Left lung (tissue), 4 donors: Measurements from ENCODE around the gene MTCL3.

ENCODE experiments used
- ATAC-seq: fragments of 200-7000 bp; cut with Tn5 transposase; one replicate; pipeline ENCODE4 v1.9.1; 2020; ENCODE audit warnings: moderate library complexity
- DNase-seq, 4 donors: peaks; one replicate each; pipeline ENCODE4 v3.0.0-alpha.2; 2013 to 2020
- H3K27ac ChIP-seq, 2 donors: fragments of 200-600 bp; sonication (generic) in 1 of 2; one replicate each; pipeline versions ENCODE4 v1.5.0 to v1.8.0; 2020 to 2021
- H3K27me3 ChIP-seq, 2 donors: fragments of 200-600 bp; sonication (generic) in 1 of 2; one replicate each; pipeline versions ENCODE4 v1.5.0 to v1.8.0; 2020 to 2021
- H3K36me3 ChIP-seq, 2 donors: fragments of 200-600 bp; sonication (generic) in 1 of 2; one replicate each; pipeline versions ENCODE4 v1.5.0 to v1.8.0; 2020 to 2021
- H3K4me1 ChIP-seq, 2 donors: fragments of 200-600 bp; one replicate each; pipeline ENCODE4 v1.8.0; 2021
- H3K4me3 ChIP-seq, 2 donors: fragments of 200-600 bp; sonication (generic) in 1 of 2; one replicate each; pipeline versions ENCODE4 v1.5.0 to v1.8.0; 2020 to 2021; ENCODE audit warnings: mild to moderate bottlenecking in 1 of 2
- H3K9me3 ChIP-seq, 2 donors: fragments of 200-600 bp; sonication (generic) in 1 of 2; one replicate each; pipeline versions ENCODE4 v1.5.0 to v1.8.0; 2020 to 2021
- intact Hi-C, 2 donors: fragments of 100-400 bp; cut with DNase I; formaldehyde crosslinking; loops; one replicate each; pipeline versions ENCODE4 v1.11.2 to v1.14.2; 2022
- TF ChIP-seq, protein P1 (sequence below), 2 donors: fragments of 200-600 bp; sonication (generic) in 1 of 2; IDR thresholded peaks; one replicate each; pipeline versions ENCODE4 v1.5.0 to v1.8.0; 2021; ENCODE audit warnings: antibody characterized with exemption in 2 of 2
- donor health status: DM: no; HTN: yes; CAD: no.
- donor health status: DM: no; HTN: no; CAD: no.

Gene MTCL3

DNA sequence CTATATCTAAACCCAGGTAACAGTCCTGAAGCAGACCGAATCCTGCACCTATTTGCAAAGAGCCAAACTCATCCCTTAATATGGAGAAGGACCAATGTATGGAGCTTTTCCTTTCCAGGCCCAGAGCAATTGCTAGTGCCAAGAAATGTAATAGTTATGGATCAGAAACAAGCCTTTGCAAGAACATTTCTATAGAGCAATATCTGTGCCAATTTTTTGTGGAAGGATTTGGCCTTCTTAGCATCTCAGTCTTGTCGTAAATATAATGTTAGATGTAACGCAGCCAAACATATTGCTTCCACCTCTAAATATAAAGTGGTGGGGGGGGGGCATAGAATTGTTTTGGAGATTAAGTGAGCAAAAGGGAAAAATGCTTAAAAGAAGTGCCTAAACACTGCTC is 62.7 kb downstream of the MTCL3 start:
- H3K27me3 ChIP-seq: no peaks in the 10 kb centered on the region
- H3K9me3 ChIP-seq: no peaks in the 10 kb centered on the region
- DNase-seq: peak in 1 of 4 donors; percentile 71
- peaks cover 0 to 17% of the 10 kb centered on the region in 2 donors for H3K4me1 ChIP-seq
- intact Hi-C loops: no loop called here
- H3K27ac ChIP-seq: peak overlapping the region; percentile 64 to 90
- H3K36me3 ChIP-seq: no peaks in the 10 kb centered on the region
- ATAC-seq: no peak
- H3K4me3 ChIP-seq: peak overlapping the region in 1 of 2 donors; percentile 39
- TF ChIP-seq, protein P1, sequence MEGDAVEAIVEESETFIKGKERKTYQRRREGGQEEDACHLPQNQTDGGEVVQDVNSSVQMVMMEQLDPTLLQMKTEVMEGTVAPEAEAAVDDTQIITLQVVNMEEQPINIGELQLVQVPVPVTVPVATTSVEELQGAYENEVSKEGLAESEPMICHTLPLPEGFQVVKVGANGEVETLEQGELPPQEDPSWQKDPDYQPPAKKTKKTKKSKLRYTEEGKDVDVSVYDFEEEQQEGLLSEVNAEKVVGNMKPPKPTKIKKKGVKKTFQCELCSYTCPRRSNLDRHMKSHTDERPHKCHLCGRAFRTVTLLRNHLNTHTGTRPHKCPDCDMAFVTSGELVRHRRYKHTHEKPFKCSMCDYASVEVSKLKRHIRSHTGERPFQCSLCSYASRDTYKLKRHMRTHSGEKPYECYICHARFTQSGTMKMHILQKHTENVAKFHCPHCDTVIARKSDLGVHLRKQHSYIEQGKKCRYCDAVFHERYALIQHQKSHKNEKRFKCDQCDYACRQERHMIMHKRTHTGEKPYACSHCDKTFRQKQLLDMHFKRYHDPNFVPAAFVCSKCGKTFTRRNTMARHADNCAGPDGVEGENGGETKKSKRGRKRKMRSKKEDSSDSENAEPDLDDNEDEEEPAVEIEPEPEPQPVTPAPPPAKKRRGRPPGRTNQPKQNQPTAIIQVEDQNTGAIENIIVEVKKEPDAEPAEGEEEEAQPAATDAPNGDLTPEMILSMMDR (IDR thresholded peaks at IDR 0.05): no peak

DNA sequence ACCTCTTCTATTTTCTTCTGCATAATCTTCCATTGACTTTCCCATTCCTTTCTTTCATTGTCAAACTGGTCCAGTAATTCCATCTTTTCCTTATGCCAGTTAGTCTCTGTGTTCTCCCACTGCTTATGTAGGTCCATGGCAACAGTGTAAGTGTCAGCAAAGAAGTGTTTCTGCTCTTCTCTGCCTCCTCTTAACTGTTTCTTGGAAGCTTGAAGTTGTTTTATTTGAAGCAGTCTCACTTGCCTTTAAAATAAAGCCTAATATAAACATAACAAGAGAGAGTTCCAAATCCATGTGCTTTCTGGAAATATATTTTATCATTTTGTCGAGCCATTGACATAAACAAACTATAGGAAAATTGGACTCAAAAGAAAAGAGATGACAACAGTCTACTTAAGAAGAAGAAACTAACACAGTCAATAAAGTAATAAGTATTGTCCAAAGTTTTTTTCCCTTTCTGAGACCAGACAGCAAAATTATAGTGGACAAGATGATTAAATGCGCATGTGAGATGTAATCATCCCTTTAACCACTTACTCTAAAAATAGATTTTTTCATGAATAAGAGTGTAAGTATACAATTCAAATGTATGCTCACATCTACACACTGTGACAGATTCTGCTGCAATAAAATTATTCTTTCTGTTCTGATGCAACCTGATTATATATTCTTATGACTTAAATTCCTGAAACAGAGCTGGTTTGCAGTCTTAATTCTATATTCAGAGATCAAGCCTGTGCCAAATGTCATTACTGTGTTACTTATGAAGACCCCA is 65.1 kb downstream of the MTCL3 start:
- intact Hi-C loops: no loop called here
- no peaks in the 10 kb centered on the region for H3K27me3 ChIP-seq
- no peaks in the 10 kb centered on the region for H3K36me3 ChIP-seq
- TF ChIP-seq, protein P1 (IDR thresholded peaks at IDR 0.05): no peak
- H3K4me3 ChIP-seq: no peak overlapping the region
- H3K27ac ChIP-seq: peak overlapping the region in 1 of 2 donors; percentile 0
- ATAC-seq (peak; percentile 35), DNase-seq (peak in 1 of 4 donors; percentile 69)
- H3K9me3 ChIP-seq: no peaks in the 10 kb centered on the region
- peaks cover 0 to 17% of the 10 kb centered on the region in 2 donors for H3K4me1 ChIP-seq

DNA sequence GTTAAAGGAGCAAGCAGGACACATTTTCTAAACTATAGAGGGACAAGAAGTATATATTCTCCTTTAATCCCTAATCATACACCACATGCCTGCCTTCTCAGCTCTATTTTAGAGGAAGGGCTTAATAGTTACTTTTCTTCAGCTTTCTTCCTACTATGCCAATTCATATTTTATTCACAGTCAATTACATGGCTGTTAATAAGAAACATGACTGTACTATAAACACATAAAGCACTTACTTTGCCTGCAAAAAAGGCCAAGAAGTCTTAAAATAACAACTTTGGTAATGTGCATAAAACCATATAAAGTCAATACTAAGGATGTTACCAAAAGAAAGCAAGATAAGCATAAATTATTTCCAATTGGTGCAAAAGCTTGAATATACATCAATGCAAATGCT is 66.3 kb downstream of the MTCL3 start:
- Histone ChIP-seq H3K36me3 (no peaks in the 10 kb centered on the region), H3K27me3 (no peaks in the 10 kb centered on the region), H3K4me3 (no peak overlapping the region), H3K4me1 (peaks cover 0 to 14% of the 10 kb centered on the region in 2 donors), H3K27ac (no peak overlapping the region), H3K9me3 (no peaks in the 10 kb centered on the region)
- TF ChIP-seq, protein P1 (IDR thresholded peaks at IDR 0.05): no peak
- intact Hi-C loops: no loop called here
- no peak for ATAC-seq
- DNase-seq: peak in 1 of 4 donors; percentile 61

DNA sequence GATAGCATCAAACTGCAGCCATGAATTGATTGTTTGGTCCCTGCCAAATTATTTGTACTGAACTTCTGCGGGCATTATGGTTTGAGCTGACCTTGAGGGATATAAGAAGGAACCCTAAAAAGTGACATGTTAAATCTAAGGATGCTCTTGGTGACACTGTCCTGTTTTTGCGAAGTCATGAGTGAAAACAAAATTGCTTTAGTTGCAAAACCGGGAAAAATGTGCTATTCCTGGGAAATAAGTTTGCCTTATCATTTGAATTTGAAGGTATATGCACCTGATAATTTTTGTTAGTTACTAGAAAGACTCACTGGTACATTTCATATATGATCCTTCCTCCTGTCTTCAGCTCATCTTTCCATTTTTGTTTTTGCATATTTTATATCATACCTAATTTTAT is 67.7 kb downstream of the MTCL3 start:
- no peak for DNase-seq
- Histone ChIP-seq H3K4me3 (no peak overlapping the region), H3K27ac (no peak overlapping the region), H3K27me3 (no peaks in the 10 kb centered on the region), H3K9me3 (no peaks in the 10 kb centered on the region), H3K4me1 (peaks cover 0 to 2% of the 10 kb centered on the region in 2 donors), H3K36me3 (no peaks in the 10 kb centered on the region)
- intact Hi-C loops: no loop called here
- ATAC-seq: no peak
- TF ChIP-seq, protein P1 (IDR thresholded peaks at IDR 0.05): no peak

DNA sequence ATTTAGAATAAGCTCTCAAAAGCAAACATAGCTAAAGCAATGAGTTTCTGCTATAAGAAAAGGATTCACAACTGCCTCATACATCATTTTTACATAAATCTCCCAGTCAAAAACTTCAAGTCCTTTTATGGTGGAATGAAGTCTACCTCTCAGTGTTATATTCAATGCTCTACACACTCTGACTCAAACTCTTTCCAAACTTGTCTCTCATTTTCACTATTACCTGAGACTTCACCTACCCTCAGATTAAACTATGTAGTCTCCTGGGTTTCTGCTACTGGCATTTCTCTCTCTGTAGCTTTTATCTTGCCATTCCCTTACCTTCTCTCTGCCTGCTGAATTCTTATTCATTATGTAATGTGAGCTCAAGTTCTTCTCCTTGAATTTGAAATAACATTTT is 71.4 kb downstream of the MTCL3 start:
- no peaks in the 10 kb centered on the region for H3K36me3 ChIP-seq
- intact Hi-C loops: no loop called here
- H3K4me1 ChIP-seq: no peaks in the 10 kb centered on the region
- TF ChIP-seq, protein P1 (IDR thresholded peaks at IDR 0.05): no peak
- DNase-seq (no peak), ATAC-seq (no peak)
- no peaks in the 10 kb centered on the region for H3K9me3 ChIP-seq
- no peak overlapping the region for H3K27ac ChIP-seq
- no peaks in the 10 kb centered on the region for H3K27me3 ChIP-seq
- no peak overlapping the region for H3K4me3 ChIP-seq
